IMR-90 (cell line): ENCODE data around the gene XPO4.

Source experiments
- CEBPB ChIP-seq: IDR thresholded peaks from 2 replicates; pipeline ENCODE4 v1.6.1; 2012; ENCODE audit warnings: low read depth, low read length, improper control_type of control experiment
- FOS ChIP-seq: fragments of 150-350 bp; IDR thresholded peaks from 2 replicates; pipeline ENCODE4 v1.6.1; 2016; ENCODE audit warnings: low read depth, low read length
- RFX5 ChIP-seq: IDR thresholded peaks from 2 replicates; pipeline ENCODE4 v1.8.0; 2012; ENCODE audit warnings: low read depth, mild to moderate bottlenecking, low read length, moderate library complexity
- TF ChIP-seq, protein P1 (sequence below): conservative IDR thresholded peaks from 2 replicates; pipeline ENCODE4 v1.5.1; 2012; ENCODE audit warnings: mild to moderate bottlenecking, low read depth, low read length, improper control_type of control experiment
- TF ChIP-seq, protein P2 (sequence below): fragments of 150-350 bp; IDR thresholded peaks from 2 replicates; pipeline ENCODE4 v1.6.1; 2017; ENCODE audit warnings: mild to moderate bottlenecking, antibody characterized with exemption, low read length, low read depth
- TF ChIP-seq, protein P3 (sequence below): fragments of 150-350 bp; IDR thresholded peaks from 2 replicates; pipeline ENCODE4 v1.6.1; 2016; ENCODE audit warnings: low read depth, mild to moderate bottlenecking, low read length, moderate library complexity, borderline replicate concordance

DNA sequence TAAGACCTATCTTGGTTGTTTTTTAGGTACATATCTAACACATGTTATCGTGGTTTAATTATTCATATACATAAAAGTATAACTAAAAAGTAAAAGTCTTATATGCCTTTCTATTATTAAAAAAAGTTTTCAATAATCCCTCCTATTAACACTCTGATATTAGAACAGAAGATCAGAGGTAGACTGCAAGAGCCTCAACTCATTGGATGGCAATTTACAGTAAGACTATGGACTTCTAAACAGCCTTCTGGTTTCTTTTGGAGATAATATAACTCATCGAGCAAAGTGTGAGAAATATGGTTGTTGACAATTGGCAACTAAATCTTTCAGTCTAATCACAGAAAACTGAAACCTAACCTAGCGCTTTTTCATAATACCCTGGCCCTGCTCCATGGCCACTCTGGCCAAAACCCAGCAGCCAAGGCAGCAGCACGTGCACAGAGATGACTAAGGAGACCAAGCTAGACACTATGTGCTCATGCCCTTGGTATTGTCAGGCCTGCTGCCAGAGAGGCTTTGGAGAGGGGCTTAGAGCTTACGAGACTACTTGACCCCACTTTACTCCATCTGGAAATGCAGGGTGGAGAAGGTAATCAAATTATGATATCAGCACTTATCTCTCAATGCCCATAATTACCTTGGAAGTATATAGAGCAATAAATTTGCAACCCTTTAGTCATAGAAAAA lies 88.2 kb downstream of the XPO4 start:
- TF ChIP-seq, protein P1, sequence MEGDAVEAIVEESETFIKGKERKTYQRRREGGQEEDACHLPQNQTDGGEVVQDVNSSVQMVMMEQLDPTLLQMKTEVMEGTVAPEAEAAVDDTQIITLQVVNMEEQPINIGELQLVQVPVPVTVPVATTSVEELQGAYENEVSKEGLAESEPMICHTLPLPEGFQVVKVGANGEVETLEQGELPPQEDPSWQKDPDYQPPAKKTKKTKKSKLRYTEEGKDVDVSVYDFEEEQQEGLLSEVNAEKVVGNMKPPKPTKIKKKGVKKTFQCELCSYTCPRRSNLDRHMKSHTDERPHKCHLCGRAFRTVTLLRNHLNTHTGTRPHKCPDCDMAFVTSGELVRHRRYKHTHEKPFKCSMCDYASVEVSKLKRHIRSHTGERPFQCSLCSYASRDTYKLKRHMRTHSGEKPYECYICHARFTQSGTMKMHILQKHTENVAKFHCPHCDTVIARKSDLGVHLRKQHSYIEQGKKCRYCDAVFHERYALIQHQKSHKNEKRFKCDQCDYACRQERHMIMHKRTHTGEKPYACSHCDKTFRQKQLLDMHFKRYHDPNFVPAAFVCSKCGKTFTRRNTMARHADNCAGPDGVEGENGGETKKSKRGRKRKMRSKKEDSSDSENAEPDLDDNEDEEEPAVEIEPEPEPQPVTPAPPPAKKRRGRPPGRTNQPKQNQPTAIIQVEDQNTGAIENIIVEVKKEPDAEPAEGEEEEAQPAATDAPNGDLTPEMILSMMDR, result no peak
- peak; percentile 70 for TF ChIP-seq FOS
- TF ChIP-seq, protein P2, sequence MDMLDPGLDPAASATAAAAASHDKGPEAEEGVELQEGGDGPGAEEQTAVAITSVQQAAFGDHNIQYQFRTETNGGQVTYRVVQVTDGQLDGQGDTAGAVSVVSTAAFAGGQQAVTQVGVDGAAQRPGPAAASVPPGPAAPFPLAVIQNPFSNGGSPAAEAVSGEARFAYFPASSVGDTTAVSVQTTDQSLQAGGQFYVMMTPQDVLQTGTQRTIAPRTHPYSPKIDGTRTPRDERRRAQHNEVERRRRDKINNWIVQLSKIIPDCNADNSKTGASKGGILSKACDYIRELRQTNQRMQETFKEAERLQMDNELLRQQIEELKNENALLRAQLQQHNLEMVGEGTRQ, result peak; percentile 91
- TF ChIP-seq RFX5, result no peak
- peak; percentile 64 for TF ChIP-seq CEBPB
- TF ChIP-seq, protein P3, sequence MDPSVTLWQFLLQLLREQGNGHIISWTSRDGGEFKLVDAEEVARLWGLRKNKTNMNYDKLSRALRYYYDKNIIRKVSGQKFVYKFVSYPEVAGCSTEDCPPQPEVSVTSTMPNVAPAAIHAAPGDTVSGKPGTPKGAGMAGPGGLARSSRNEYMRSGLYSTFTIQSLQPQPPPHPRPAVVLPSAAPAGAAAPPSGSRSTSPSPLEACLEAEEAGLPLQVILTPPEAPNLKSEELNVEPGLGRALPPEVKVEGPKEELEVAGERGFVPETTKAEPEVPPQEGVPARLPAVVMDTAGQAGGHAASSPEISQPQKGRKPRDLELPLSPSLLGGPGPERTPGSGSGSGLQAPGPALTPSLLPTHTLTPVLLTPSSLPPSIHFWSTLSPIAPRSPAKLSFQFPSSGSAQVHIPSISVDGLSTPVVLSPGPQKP, result no peak
